T-helper 9 cell (primary cell): ENCODE data around the gene RETREG1.
"Not testable (repeated sequence)": the region's sequence is repeated elsewhere in the genome, so short reads cannot be mapped to it uniquely, and the experiment has no call there.

ENCODE experiments used
- DNase-seq: peaks from one replicate; pipeline ENCODE4 v3.0.0-alpha.2; 2020
- total RNA-seq, 2 donors: gene quantifications; one replicate each; lab custom pipeline; 2026; lab: John Stamatoyannopoulos, UW

RETREG1 gene
- total RNA-seq: 42.7 to 64.3 reads per million in 2 donors

DNA sequence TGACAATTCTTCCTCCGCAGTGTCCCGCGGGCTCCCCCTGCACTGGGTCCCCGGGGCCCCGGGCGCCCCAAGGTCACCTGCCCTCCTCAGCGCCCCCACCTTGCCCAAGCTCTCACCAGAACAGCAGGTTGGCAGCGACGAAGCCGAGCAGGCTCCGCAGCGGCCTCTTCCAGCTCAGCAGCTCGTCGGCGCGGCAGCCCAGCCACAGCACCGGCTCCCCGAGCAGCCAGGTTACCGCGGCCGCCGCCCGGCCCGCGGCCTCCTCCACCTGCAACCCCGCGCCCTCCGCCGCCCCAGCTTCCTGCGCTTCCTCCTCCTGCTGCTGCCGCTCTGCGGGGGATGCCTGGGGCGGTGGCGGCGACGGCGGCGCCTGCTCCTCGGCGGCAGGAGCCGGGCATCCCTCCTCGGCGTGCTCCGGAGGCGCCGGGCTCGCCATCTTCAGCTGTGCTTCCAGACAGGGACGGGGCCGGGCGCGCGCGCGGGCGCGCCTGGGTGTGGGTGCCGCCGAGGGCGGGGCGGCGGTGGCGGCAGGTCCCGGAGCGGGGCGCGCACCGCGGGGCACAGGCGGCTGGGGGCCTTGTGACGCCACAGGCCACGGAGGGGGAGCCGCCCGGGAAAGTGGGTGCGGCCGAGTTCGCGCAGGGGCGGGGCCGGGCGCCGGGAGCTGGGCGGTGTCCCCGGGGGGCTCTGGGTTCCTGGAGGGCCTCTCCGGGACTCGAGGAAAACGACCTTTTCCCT lies at the start of gene RETREG1:
Gene RETREG1 (minus strand): TSS at position 462 of the 738 bp plus-strand sequence. CDS start 26 bp downstream, at position 436.
- peak; percentile 76 for DNase-seq

- DNase-seq: no peak
These were observed 49.5 kb upstream of the RETREG1 start for GRCh38 chr5:16666130-16666882.

- no peak for DNase-seq
These were observed 48.8 kb upstream of the RETREG1 start for GRCh38 chr5:16665601-16666000.

GRCh38 chr5:16664368-16664767 lies 47.6 kb upstream of the RETREG1 start:
- DNase-seq: no peak

DNA sequence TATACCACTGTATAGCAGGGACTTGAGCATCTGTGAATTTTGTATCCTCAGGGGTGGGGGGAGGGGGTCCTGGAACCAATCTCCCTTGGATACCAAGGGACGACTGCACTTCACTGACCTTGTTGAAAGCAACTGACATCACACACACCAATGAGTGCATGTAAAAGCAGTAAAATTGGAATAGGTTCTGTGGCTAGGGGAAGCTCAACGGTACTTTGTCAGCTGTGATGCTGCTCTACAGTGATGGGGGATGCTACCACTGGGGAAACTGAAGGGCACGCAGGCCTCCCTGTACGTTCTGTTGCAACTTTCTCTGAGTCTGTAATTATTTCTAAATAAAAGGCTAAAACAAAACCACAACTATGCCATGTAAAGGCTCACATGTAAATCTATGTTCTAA lies 47.0 kb upstream of the RETREG1 start:
- DNase-seq: no peak

DNA sequence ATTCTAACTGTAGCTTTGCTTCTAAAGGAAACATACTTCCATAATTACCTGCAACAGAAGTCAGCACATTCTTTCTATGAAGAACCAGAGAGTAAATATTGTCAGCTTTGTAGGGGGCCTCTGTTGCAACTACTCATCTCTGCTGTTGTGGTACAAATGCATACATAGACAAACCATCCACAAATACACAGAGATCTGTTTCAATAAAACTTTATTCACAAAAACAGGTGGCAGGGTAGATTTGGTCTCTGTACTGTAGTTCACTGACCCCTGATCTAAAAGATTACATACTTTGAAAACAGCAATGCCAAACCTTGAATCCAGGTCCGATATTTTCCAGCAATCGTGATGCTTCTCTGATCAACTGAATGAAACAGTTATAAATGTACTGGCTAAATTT lies 44.9 kb upstream of the RETREG1 start:
- DNase-seq: no peak

- no peak for DNase-seq
These were observed 44.2 kb upstream of the RETREG1 start for GRCh38 chr5:16660982-16661381.

GRCh38 chr5:16659536-16659935 lies 42.7 kb upstream of the RETREG1 start:
- no peak for DNase-seq

DNA sequence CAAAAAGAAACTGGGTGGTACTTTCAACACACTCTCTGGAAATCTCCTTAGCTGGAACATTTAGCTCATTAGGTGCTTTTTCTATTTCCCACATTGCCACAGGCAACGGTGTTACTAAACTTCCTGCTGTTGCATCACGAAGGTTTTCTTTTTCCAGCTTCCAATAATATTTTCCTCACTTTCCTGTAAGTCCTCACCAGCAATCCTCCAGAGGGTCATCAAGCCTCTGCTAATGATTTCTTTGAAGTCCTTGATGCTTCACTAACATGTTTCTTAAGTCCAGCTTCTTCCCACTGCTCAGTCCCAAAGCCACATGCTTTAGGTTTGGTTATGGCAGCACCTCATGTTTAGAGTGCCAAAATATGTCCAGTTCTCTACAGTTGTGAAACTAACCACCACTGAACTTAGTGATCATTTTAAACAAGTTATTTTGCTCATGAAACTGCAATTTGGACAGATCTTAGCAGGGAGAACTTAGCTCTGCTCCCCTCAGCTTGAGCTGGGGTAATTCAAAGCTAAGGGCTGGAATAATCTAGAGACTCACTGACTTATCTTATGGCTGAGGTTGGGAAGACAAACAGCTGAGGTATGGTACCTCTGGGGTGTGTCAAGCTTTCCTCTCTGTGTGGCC lies 39.9 kb upstream of the RETREG1 start:
- no peak for DNase-seq

DNA sequence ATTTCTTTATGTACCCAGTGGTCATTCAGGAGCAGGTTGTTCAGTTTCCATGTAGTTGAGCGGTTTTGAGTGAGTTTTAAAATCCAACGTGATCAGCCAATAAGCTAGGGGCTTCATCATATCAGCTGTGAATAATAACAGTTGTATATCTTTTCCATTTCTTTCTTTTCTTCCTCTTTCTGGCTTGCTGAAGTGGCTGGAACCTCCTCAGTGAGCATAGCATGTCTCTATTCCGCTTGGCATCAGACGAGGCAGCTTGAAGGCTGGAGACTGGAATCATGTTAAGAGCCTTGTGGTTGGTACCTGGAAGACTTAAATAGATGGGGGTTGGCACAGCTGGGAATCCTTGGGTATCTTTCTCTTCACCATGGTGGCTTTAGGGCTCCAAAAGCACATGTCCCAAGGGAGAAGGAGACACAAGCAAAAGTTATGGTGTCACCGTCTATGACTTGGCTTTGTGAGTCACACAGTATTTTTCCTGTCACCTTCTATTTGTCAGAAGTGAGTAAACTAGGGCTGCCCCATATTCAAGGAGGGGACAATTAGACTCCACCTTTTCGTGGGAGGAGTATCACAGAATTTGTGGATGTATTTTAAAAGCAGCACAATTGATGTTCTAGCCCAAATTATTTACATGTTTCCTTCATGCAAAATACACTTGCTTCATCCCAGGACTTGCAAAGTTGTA lies 38.0 kb upstream of the RETREG1 start:
- DNase-seq: no peak

GRCh38 chr5:16648739-16649138 lies 31.9 kb upstream of the RETREG1 start:
- not testable (repeated sequence) for DNase-seq

- DNase-seq: no peak
These were observed 27.6 kb upstream of the RETREG1 start for GRCh38 chr5:16644301-16644889.

GRCh38 chr5:16642867-16643266 lies 26.1 kb upstream of the RETREG1 start:
- no peak for DNase-seq

DNA sequence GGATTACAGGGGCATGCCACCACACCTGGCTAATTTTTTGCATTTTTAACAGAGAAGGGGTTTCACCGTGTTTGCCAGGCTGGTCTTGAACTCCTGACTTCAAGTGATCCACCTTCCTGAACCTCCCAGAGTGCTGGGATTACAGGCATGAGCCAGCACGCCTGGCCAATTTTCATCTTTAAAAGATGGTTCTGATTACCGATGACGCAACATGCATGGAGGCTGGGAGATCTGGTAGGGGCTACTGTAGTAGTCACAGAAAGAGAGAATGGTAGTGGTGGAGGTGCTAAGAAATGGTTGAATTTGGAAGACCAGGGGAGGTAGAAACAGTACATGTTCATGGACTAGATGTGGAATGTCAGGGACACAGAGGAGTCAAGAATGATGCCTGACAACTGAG lies 22.4 kb upstream of the RETREG1 start:
- DNase-seq: no peak

DNA sequence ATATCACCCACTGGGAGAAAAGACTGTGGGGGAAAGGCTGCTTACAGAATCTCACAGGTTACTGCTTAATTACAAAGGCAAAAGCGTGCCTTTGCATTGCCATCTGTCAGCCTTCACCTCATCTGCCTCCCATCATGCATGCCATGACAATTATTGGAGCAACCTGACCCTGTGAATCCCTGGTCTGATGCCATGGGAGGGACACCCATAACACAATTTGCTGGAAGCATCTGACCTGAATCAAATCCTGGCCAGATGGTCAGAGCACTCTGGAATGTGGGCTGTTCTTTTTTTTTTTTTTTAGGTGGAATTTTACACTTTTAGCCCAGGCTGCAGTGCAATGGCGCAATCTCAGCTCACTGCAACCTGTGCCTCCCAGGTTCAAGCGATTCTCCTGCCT lies 11.6 kb upstream of the RETREG1 start:
- no peak for DNase-seq

- no peak for DNase-seq
These were observed 10.0 kb upstream of the RETREG1 start for GRCh38 chr5:16626696-16627264.

DNA sequence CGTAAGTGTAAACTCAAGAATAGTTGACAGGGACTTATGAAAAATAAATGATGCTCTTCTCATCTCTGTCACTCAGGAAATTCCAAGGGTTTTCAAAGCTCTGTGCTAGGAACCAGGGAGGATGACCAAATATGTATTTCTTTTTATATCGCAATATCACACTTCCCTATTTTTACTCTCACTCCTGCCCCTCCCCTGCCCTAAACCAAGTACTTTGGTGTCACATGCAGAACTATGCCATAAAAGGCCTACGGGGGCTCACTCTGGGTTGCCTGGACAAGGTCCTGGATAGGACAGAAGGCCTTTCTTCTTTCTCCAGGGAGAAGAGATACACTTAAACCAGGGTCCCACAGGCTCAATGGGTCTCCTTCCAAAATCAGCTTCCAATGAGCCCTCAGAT lies 8.3 kb upstream of the RETREG1 start:
- no peak for DNase-seq

- no peak for DNase-seq
These were observed 2.3 kb upstream of the RETREG1 start for GRCh38 chr5:16619136-16619535.

DNA sequence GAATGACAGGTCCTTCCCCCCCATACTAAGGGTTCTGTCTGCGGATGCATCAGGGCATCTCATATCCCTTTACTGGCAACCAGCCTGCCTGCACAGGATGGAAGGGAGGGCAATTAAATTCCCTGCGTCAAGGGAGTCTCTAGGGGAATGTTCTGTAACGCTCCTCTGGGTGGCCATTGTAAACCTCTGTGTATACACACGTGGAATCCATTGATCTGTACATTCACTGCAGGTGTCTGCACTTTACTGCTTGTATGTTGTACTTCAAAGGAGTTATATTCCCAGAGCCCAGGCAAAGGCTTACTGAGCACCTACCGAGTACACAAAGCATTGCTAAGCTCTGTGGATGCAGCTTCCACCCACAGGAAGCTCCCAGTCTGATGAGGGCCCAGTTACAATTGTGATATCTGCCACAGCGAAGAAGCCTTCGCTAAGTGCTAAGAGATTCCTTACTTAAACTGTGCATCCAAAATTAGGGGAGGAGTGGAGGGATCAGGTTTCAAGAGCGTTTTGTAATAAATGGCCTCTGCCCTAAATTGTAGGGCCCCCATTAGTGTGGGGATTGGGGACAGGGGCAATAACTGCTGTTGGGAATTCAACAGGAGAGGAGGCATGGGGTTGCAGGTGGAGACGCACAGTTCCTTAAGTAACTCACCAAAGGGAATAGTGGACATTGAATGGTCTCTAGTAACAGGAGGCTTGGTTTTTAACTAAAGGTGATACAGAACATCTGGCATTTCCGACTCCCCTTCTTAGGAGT lies 1.5 kb upstream of the RETREG1 start:
- no peak for DNase-seq

- DNase-seq: peak; percentile 43
These were observed 624 bp upstream of the RETREG1 start for GRCh38 chr5:16617274-16617968.
